Endothelial cell of umbilical vein (primary cell): ENCODE results near the gene PARVA. TPM values are rescaled to one million over a fixed set of nuclear protein-coding genes. Genes with fewer than 3 reads are reported as not detected.

ENCODE experiments used
- BruUV-seq: library from RNA; stranded (reverse); fragments of 400-500 nt; replicated peaks from 2 replicates; lab custom pipeline; 2021; lab: Mats Ljungman, UMichigan
- CTCF ChIA-PET: fragments of 300-600, 350-600 bp; sonication (Branson Sonifier 250); formaldehyde crosslinking; loops from one replicate; lab custom pipeline; 2021; ENCODE audit warnings: antibody characterized with exemption, inconsistent platforms; lab: Charles Lee
- POLR2A ChIA-PET: fragments of 300-600, 350-600 bp; sonication (Branson Sonifier 250); formaldehyde crosslinking; loops from one replicate; lab custom pipeline; 2021; ENCODE audit warnings: antibody characterized with exemption, inconsistent platforms; lab: Charles Lee
- DNase-seq: peaks from one replicate; pipeline ENCODE4 v3.0.0-alpha.2; 2011; ENCODE audit warnings: low read depth, low spot score
- FAIRE-seq: peaks from 2 replicates; lab custom pipeline; 2011; peaks lifted over from hg19 to GRCh38; lab: Jason Lieb, UNC
- H2AFZ ChIP-seq: 2 replicates; pipeline ENCODE4 v1.6.0; 2012; ENCODE audit warnings: low read depth, low read length, control low read depth, inconsistent platforms
- H3K27ac ChIP-seq: 2 replicates; pipeline ENCODE4 v1.5.1; 2011; ENCODE audit warnings: low read depth, mild to moderate bottlenecking, control low read depth, low read length, moderate library complexity; ENCODE audit not compliant: insufficient read depth
- H3K27me3 ChIP-seq, 2 experiments: 2 replicates each; pipeline versions ENCODE4 v1.6.0 to v1.6.1; 2011; ENCODE audit warnings: low read length in 2 of 2, mixed read lengths in 1 of 2; ENCODE audit not compliant: control insufficient read depth in 2 of 2, insufficient read depth in 2 of 2
- H3K36me3 ChIP-seq, 2 experiments: 2 replicates in 1 of 2; 3 replicates in 1 of 2; pipeline ENCODE4 v1.5.1; 2011; ENCODE audit warnings: low read length in 2 of 2, mild to moderate bottlenecking in 1 of 2, moderate library complexity in 1 of 2; ENCODE audit not compliant: control insufficient read depth in 2 of 2, insufficient read depth in 2 of 2; ENCODE audit errors: extremely low read depth in 1 of 2
- H3K4me1 ChIP-seq: 3 replicates; pipeline ENCODE4 v1.5.1; 2011; ENCODE audit warnings: mild to moderate bottlenecking, low read length; ENCODE audit not compliant: control insufficient read depth, insufficient read depth; ENCODE audit errors: extremely low read depth
- H3K4me2 ChIP-seq: 2 replicates; pipeline ENCODE4 v1.6.1; 2011; ENCODE audit warnings: low read length, control low read depth, mixed read lengths; ENCODE audit not compliant: insufficient read depth
- H3K4me3 ChIP-seq, 3 experiments: fragments of 200-600 bp in 1 of 3; sonication (generic), shearing (Covaris generic) in 1 of 3; replicated peaks in 1 of 3; 2 replicates each; pipeline ENCODE4 v1.5.1; 2011 to 2016; ENCODE audit warnings: control low read depth in 3 of 3, low read length in 3 of 3, mild to moderate bottlenecking in 2 of 3, inconsistent platforms in 1 of 3, low read depth in 1 of 3, moderate library complexity in 1 of 3; ENCODE audit not compliant: insufficient read depth in 1 of 3
- H3K79me2 ChIP-seq: 2 replicates; pipeline ENCODE4 v1.6.0; 2012; ENCODE audit warnings: low read length, inconsistent platforms; ENCODE audit not compliant: control insufficient read depth, insufficient read depth
- H3K9ac ChIP-seq: replicated peaks from 2 replicates; pipeline ENCODE3; 2011; ENCODE audit warnings: low read length, control low read depth; ENCODE audit not compliant: insufficient read depth; ENCODE audit errors: extremely low read depth
- H3K9me1 ChIP-seq: replicated peaks from 3 replicates; pipeline ENCODE4 v1.6.0; 2011; ENCODE audit warnings: mild to moderate bottlenecking, low read length; ENCODE audit not compliant: control insufficient read depth, insufficient read depth; ENCODE audit errors: extremely low read depth
- H3K9me3 ChIP-seq: replicated peaks from 2 replicates; pipeline ENCODE4 v1.5.1; 2012; ENCODE audit warnings: low read length, inconsistent platforms; ENCODE audit not compliant: control insufficient read depth, insufficient read depth
- H4K20me1 ChIP-seq: replicated peaks from 2 replicates; pipeline ENCODE3; 2011; ENCODE audit warnings: mild to moderate bottlenecking, low read length; ENCODE audit not compliant: control insufficient read depth, insufficient read depth; ENCODE audit errors: extremely low read depth
- CTCF ChIP-seq, 2 donors: IDR thresholded peaks; 1 replicate in 1 of 2; 2 replicates in 1 of 2; pipeline ENCODE4 v1.5.1; 2011; ENCODE audit warnings: low read length in 2 of 2, mild to moderate bottlenecking in 2 of 2, moderate library complexity in 2 of 2, control low read depth in 1 of 2, inconsistent platforms in 1 of 2, low read depth in 1 of 2; ENCODE audit not compliant: insufficient read depth in 1 of 2; ENCODE audit errors: extremely low read depth in 1 of 2
- EZH2 ChIP-seq: IDR thresholded peaks from 2 replicates; pipeline ENCODE4 v1.6.1; 2012; ENCODE audit warnings: borderline replicate concordance, low read depth, mild to moderate bottlenecking, moderate library complexity, low read length, inconsistent platforms; ENCODE audit not compliant: severe bottlenecking
- FOS ChIP-seq: IDR thresholded peaks from 2 replicates; pipeline ENCODE4 v1.6.1; 2011; ENCODE audit warnings: mild to moderate bottlenecking, low read length, moderate library complexity, borderline replicate concordance; ENCODE audit not compliant: insufficient read depth
- GATA2 ChIP-seq: IDR thresholded peaks from 2 replicates; pipeline ENCODE4 v1.7.0; 2011; ENCODE audit warnings: low read depth, mild to moderate bottlenecking, moderate library complexity, mixed read lengths, low read length; ENCODE audit not compliant: insufficient read length, insufficient read depth
- JUN ChIP-seq: IDR thresholded peaks from 2 replicates; pipeline ENCODE4 v1.6.1; 2011; ENCODE audit warnings: borderline replicate concordance, low read depth; ENCODE audit not compliant: insufficient read length, insufficient read depth
- MYC ChIP-seq: IDR thresholded peaks from one replicate; pipeline ENCODE4 v1.6.1; 2011; ENCODE audit warnings: mild to moderate bottlenecking, low read depth, low read length
- POLR2A ChIP-seq: IDR thresholded peaks from 2 replicates; pipeline ENCODE4 v1.6.1; 2012; ENCODE audit warnings: low read depth, mild to moderate bottlenecking, control low read depth, low read length
- POLR2AphosphoS5 ChIP-seq: IDR thresholded peaks from 2 replicates; pipeline ENCODE4 v1.6.1; 2012; ENCODE audit warnings: low read depth, mild to moderate bottlenecking, control low read depth, low read length, moderate library complexity; ENCODE audit not compliant: insufficient read depth
- dilution Hi-C: fragments of 300-500 bp; cut with MboI; formaldehyde crosslinking; loops from one replicate; pipeline ENCODE4 v1.15.0; 2019; ENCODE audit warnings: low sequenced_read_pairs; ENCODE audit not compliant: extremely low pct_ligation_motif_present
- intact Hi-C: fragments of 100-400 bp; cut with micrococcal nuclease; formaldehyde crosslinking; loops from one replicate; pipeline ENCODE4 v1.10.0; 2022
- polyA plus RNA-seq, 4 experiments: library from polyadenylated mRNA; depleted of rRNA in 3 of 4; stranded (reverse) in 3 of 4; unstranded in 1 of 4; fragments of >200 nt; gene quantifications; 2 replicates each; pipeline versions ENCODE4 v1.2.1 to v1.2.3, GENCODE V29; 2011 to 2012; ENCODE audit warnings: missing spikeins in 1 of 4
- total RNA-seq: library from RNA; stranded (reverse); gene quantifications from 2 replicates; pipeline ENCODE4 v1.2.3, GENCODE V29; 2021
- TF ChIP-seq, protein P1 (sequence below): IDR thresholded peaks from 2 replicates; pipeline ENCODE4 v1.6.1; 2011; ENCODE audit not compliant: insufficient read depth, insufficient read length

PARVA gene
- total and polyA plus RNA-seq, 2 donors (not counting 3 experiments of a cell fraction or from before 2014, with no cell fraction given): 40.6 to 104 TPM

DNA sequence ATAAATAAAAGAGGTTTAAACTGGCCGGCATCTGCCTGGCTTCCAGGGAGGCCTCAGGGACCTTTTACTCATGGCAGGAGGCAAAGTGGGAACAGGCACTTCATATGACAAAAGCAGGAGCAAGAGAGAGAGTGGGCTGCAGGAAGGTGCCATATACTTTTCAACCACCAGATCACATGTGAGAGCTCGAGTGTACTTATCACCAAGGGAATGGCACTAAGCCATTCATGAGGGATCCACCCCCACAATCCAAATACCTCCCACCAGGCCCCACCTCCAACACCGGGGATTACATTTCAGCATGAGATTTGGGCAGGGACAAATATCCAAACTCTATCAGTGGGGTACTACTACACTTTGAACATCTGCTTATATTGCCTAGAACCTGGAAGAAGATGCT lies 126.5 kb downstream of the PARVA start:
- Histone ChIP-seq H2AFZ (no peak overlapping the region), H3K9me3 (no peaks in the 10 kb centered on the region), H3K4me2 (no peak overlapping the region), H3K9ac (no peak overlapping the region), H4K20me1 (no peaks in the 10 kb centered on the region), H3K79me2 (no peaks in the 10 kb centered on the region), H3K4me1 (peaks cover 2% of the 10 kb centered on the region), H3K9me1 (no peaks in the 10 kb centered on the region), H3K27ac (no peak overlapping the region), H3K36me3 (peaks cover 5 to 19% of the 10 kb centered on the region in 2 experiments), H3K4me3 (no peak overlapping the region), H3K27me3 (no peaks in the 10 kb centered on the region)
- dilution Hi-C loops (no loop called here), intact Hi-C loops (loop anchor here (10.0 kb wide), 1 partner anchor 169 kb away; no protein-coding TSS in a partner anchor)
- ChIA-PET CTCF (no interaction called here), POLR2A (no interaction called here)
- no peak for DNase-seq
- no peak for FAIRE-seq
- no TSS peak for BruUV-seq
- no peak for TF ChIP-seq EZH2
- no peak for TF ChIP-seq JUN
- TF ChIP-seq POLR2AphosphoS5: no peak
- TF ChIP-seq POLR2A: no peak
- no peak for TF ChIP-seq FOS
- no peak for TF ChIP-seq GATA2
- no peak for TF ChIP-seq MYC
- TF ChIP-seq, protein P1, sequence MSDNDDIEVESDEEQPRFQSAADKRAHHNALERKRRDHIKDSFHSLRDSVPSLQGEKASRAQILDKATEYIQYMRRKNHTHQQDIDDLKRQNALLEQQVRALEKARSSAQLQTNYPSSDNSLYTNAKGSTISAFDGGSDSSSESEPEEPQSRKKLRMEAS: no peak
- no peak for TF ChIP-seq CTCF (IDR thresholded peaks at IDR 0.05; ENCODE audit: extremely low read depth in 1 of 2, insufficient read depth in 1 of 2, low read depth in 1 of 2, low read length in 2 of 2)
